ENCODE data around the gene CD70.

GRCh38 chr19:6568010-6568526 lies 22.9 kb downstream of the CD70 start:
- no peak for TF ChIP-seq YY1 (IDR thresholded peaks at IDR 0.05; ENCODE audit: insufficient read depth, insufficient read length)
- TF ChIP-seq ZNF274 (IDR thresholded peaks at IDR 0.05; ENCODE audit: low read depth, low read length) = no peak

All from NT2/D1 (cell line).